Brain microvascular endothelial cell (primary cell): Measurements from ENCODE around the gene ZNF774.
A peak's percentile ranks its signal among the peaks of the same experiment; 100 is the strongest.
"Not testable (repeated sequence)": the region's sequence is repeated elsewhere in the genome, so short reads cannot be mapped to it uniquely, and the experiment has no call there.

Experiments used
- DNase-seq: peaks from one replicate; pipeline ENCODE4 v3.0.0-alpha.2; 2020
- H3K27ac ChIP-seq: fragments of 250-450 bp; sonication (Bioruptor Pico); 2 replicates; pipeline ENCODE4 v1.5.1; 2020; ENCODE audit warnings: mild to moderate bottlenecking, moderate library complexity
- H3K27me3 ChIP-seq: fragments of 250-450 bp; sonication (Bioruptor Pico); replicated peaks from 2 replicates; pipeline ENCODE4 v1.5.1; 2020; ENCODE audit warnings: mild to moderate bottlenecking
- H3K36me3 ChIP-seq: fragments of 250-450 bp; sonication (Bioruptor Pico); replicated peaks from 2 replicates; pipeline ENCODE4 v1.5.1; 2020; ENCODE audit warnings: mild to moderate bottlenecking
- H3K4me3 ChIP-seq: 2 replicates; pipeline ENCODE4 v1.5.1; 2011; ENCODE audit warnings: low read depth, mild to moderate bottlenecking, control low read depth, low read length, moderate library complexity
- CTCF ChIP-seq: IDR thresholded peaks from 2 replicates; pipeline ENCODE4 v1.5.1; 2011; ENCODE audit warnings: low read depth, mild to moderate bottlenecking, moderate library complexity, low read length, control low read depth, inconsistent platforms; ENCODE audit errors: missing control alignments
- in situ Hi-C: cut with HindIII; loops from 2 replicates; pipeline ENCODE4 v1.10.0; 2017; ENCODE audit warnings: low sequenced_read_pairs, low pct_ligation_motif_present

The ZNF774 gene

GRCh38 chr15:90337256-90337655 lies 14.8 kb upstream of the ZNF774 start:
- no peak for DNase-seq
- no peak overlapping the region for H3K4me3 ChIP-seq
- in situ Hi-C loops: no loop called here
- H3K27ac ChIP-seq: no peak overlapping the region
- no peaks in the 10 kb centered on the region for H3K36me3 ChIP-seq
- H3K27me3 ChIP-seq: no peaks in the 10 kb centered on the region
- no peak for TF ChIP-seq CTCF

GRCh38 chr15:90338532-90338931 lies 13.6 kb upstream of the ZNF774 start:
- H3K4me3 ChIP-seq: no peak overlapping the region
- H3K27ac ChIP-seq: no peak overlapping the region
- in situ Hi-C loops: no loop called here
- H3K36me3 ChIP-seq: no peaks in the 10 kb centered on the region
- no peaks in the 10 kb centered on the region for H3K27me3 ChIP-seq
- no peak for DNase-seq
- no peak for TF ChIP-seq CTCF

- Histone ChIP-seq H3K4me3 (no peak overlapping the region), H3K27me3 (no peaks in the 10 kb centered on the region), H3K27ac (no peak overlapping the region), H3K36me3 (no peaks in the 10 kb centered on the region)
- no peak for TF ChIP-seq CTCF
- in situ Hi-C loops: no loop called here
- DNase-seq: no peak
Measured at GRCh38 chr15:90340345-90340744, 11.7 kb upstream of the ZNF774 start.

- in situ Hi-C loops: no loop called here
- H3K27me3 ChIP-seq: no peaks in the 10 kb centered on the region
- H3K36me3 ChIP-seq: no peaks in the 10 kb centered on the region
- peak overlapping the region; percentile 3 for H3K27ac ChIP-seq
- no peak for TF ChIP-seq CTCF
- DNase-seq: peak; percentile 41
- no peak overlapping the region for H3K4me3 ChIP-seq
Measured at GRCh38 chr15:90343302-90343790, 8.7 kb upstream of the ZNF774 start.

- TF ChIP-seq CTCF: no peak
- in situ Hi-C loops: no loop called here
- Histone ChIP-seq H3K36me3 (no peaks in the 10 kb centered on the region), H3K4me3 (no peak overlapping the region), H3K27ac (no peak overlapping the region), H3K27me3 (no peaks in the 10 kb centered on the region)
- DNase-seq: no peak
Measured at GRCh38 chr15:90344662-90345061, 7.4 kb upstream of the ZNF774 start.

GRCh38 chr15:90345857-90346256 lies 6.2 kb upstream of the ZNF774 start:
- in situ Hi-C loops: no loop called here

GRCh38 chr15:90347431-90348065 lies 4.5 kb upstream of the ZNF774 start:
- in situ Hi-C loops, DNase-seq: not testable (repeated sequence)

More at GRCh38 chr15:90345857-90346256, 6.2 kb upstream of the ZNF774 start:
- Histone ChIP-seq H3K27me3 (no peaks in the 10 kb centered on the region), H3K27ac (no peak overlapping the region), H3K36me3 (no peaks in the 10 kb centered on the region), H3K4me3 (no peak overlapping the region)
- DNase-seq: no peak
- no peak for TF ChIP-seq CTCF

More at GRCh38 chr15:90347431-90348065, 4.5 kb upstream of the ZNF774 start:
- not testable (repeated sequence) for H3K27ac ChIP-seq, H3K4me3 ChIP-seq, H3K27me3 ChIP-seq, H3K36me3 ChIP-seq
